Common myeloid progenitor, CD34-positive (primary cell): ENCODE results near the gene LPAR4. TPM values are rescaled to one million over a fixed set of nuclear protein-coding genes. Genes with fewer than 3 reads are reported as not detected.

Source experiments
- CTCF ChIA-PET: fragments of 350-600 bp; sonication (Branson Sonifier 250); formaldehyde crosslinking; loops from one replicate; lab custom pipeline; 2021; ENCODE audit warnings: antibody characterized with exemption; lab: Charles Lee
- POLR2A ChIA-PET: fragments of 350-600 bp; sonication (Branson Sonifier 250); formaldehyde crosslinking; loops from one replicate; lab custom pipeline; 2021; ENCODE audit warnings: antibody characterized with exemption; lab: Charles Lee
- DNase-seq, 3 donors: peaks; one replicate each; pipeline versions ENCODE4 v3.0.0 to v3.0.0-alpha.2; 2013
- H3K27ac ChIP-seq, 2 experiments: 1 replicate in 1 of 2; 2 replicates in 1 of 2; pipeline ENCODE4 v1.7.0; 2013; ENCODE audit warnings: inconsistent platforms in 2 of 2, low read length in 2 of 2, mild to moderate bottlenecking in 2 of 2, low read depth in 1 of 2, moderate library complexity in 1 of 2; ENCODE audit not compliant: severe bottlenecking in 2 of 2, insufficient read depth in 1 of 2, poor library complexity in 1 of 2
- H3K27me3 ChIP-seq, 5 experiments: replicated peaks in 2 of 5; 1 replicate in 3 of 5; 2 replicates in 2 of 5; pipeline versions ENCODE4 v1.6.1 to v1.7.0; 2013; ENCODE audit warnings: low read length in 4 of 5, mild to moderate bottlenecking in 2 of 5, moderate library complexity in 2 of 5, inconsistent platforms in 1 of 5; ENCODE audit not compliant: insufficient read depth in 5 of 5, control insufficient read depth in 4 of 5
- H3K36me3 ChIP-seq, 4 experiments: 1 replicate in 2 of 4; 2 replicates in 2 of 4; pipeline versions ENCODE4 v1.6.1 to v1.7.0; 2013; ENCODE audit warnings: low read length in 3 of 4, control low read depth in 1 of 4, mild to moderate bottlenecking in 1 of 4; ENCODE audit not compliant: control insufficient read depth in 4 of 4, insufficient read depth in 4 of 4
- H3K4me1 ChIP-seq, 4 experiments: 1 replicate in 3 of 4; 2 replicates in 1 of 4; pipeline versions ENCODE4 v1.6.1 to v1.7.1; 2013; ENCODE audit warnings: low read length in 3 of 4, mild to moderate bottlenecking in 3 of 4, control low read depth in 1 of 4, inconsistent platforms in 1 of 4, moderate library complexity in 1 of 4; ENCODE audit not compliant: control insufficient read depth in 4 of 4, insufficient read depth in 4 of 4; ENCODE audit errors: control extremely low read depth in 1 of 4
- H3K4me3 ChIP-seq, 7 experiments: 1 replicate in 4 of 7; 2 replicates in 3 of 7; pipeline versions ENCODE4 v1.5.1 to v1.7.0; 2013; ENCODE audit warnings: mild to moderate bottlenecking in 7 of 7, low read length in 6 of 7, moderate library complexity in 6 of 7, inconsistent platforms in 2 of 7, low read depth in 2 of 7, control low read depth in 1 of 7; ENCODE audit not compliant: insufficient read depth in 4 of 7, control insufficient read depth in 1 of 7; ENCODE audit errors: extremely low read depth in 1 of 7
- H3K9me3 ChIP-seq, 5 experiments: 1 replicate in 4 of 5; 2 replicates in 1 of 5; pipeline versions ENCODE4 v1.6.1 to v1.7.1; 2013; ENCODE audit warnings: low read length in 4 of 5, mild to moderate bottlenecking in 2 of 5, inconsistent platforms in 1 of 5, low read depth in 1 of 5, moderate library complexity in 1 of 5; ENCODE audit not compliant: control insufficient read depth in 4 of 5, insufficient read depth in 2 of 5; ENCODE audit errors: control extremely low read depth in 1 of 5
- WGBS: methylation state at CpG from one replicate; pipeline ENCODE4 v1.1.5; 2013; ENCODE audit not compliant: insufficient coverage; 5-methylcytosine and 5-hydroxymethylcytosine counted together
- polyA plus RNA-seq: library from polyadenylated mRNA; unstranded; fragments of 120-200 nt; gene quantifications from one replicate; pipeline ENCODE4 v1.2.1, GENCODE V29; 2013

Gene LPAR4, protein sequence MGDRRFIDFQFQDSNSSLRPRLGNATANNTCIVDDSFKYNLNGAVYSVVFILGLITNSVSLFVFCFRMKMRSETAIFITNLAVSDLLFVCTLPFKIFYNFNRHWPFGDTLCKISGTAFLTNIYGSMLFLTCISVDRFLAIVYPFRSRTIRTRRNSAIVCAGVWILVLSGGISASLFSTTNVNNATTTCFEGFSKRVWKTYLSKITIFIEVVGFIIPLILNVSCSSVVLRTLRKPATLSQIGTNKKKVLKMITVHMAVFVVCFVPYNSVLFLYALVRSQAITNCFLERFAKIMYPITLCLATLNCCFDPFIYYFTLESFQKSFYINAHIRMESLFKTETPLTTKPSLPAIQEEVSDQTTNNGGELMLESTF
- polyA plus RNA-seq, result 0.58 TPM

DNA sequence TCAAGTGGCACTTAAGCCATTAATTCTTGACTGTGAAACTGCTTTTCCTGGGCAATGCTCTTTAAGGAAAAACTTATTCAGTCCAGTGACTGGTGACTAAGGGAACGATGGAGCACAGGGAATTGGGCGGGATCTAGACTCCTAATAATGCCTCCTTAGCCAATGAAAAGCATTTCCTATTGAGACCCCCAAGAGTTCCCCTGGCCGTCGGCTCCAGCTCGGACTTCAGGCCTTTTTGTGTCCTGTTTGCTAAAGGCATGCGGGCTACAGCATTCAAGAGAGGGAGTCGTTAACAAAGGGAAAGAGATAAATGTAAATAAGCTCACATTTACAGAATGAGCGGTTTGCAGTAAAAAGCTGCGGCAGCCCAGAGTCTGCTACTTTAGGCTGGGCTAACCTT lies at the start of gene LPAR4:
Gene LPAR4, plus strand, starts transcription at position 232 of the 400 bp plus-strand sequence. CDS start 7,150 bp downstream, outside the sequence.
- 59% methylated on average over 5 of the region's 9 CpGs for WGBS
- DNase-seq, result no peak
- no peaks in the 10 kb centered on the region for H3K9me3 ChIP-seq
- H3K27ac ChIP-seq, result no peak within 1 kb of the TSS
- no peaks in the 10 kb centered on the region for H3K36me3 ChIP-seq
- H3K4me3 ChIP-seq, result no peak within 1 kb of the TSS
- H3K4me1 ChIP-seq, result no peaks in the 10 kb centered on the region
- CTCF ChIA-PET, result interaction anchor here (0.6 kb wide), 1 partner anchor 127 kb away, joined by 3 read pairs; no protein-coding TSS in a partner anchor
- POLR2A ChIA-PET, result no interaction called here
- H3K27me3 ChIP-seq, result peaks cover 0 to 11% (median 0%) of the 10 kb centered on the region in 5 experiments

DNA sequence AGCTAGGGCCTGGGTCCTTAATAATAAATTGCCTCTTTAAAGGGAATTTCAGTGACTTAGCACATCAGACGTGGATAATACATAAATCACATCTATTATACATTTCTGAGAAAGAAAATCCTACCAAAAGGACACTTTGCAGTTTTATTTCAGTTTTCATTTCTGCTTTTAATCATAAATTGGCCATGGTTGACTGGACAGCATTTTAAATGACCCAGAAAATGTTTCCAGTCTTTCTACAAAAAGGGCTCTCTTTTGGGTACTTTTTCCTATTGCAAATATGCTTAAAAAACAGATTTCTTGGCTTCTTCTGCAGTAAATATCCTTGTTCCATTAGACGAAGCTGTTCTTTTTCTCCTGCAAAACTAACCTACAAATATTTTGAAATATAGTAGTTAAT lies 41.4 kb upstream of the LPAR4 start:
- no peak overlapping the region for H3K4me3 ChIP-seq
- no peak for DNase-seq
- H3K4me1 ChIP-seq, result no peaks in the 10 kb centered on the region
- no peaks in the 10 kb centered on the region for H3K9me3 ChIP-seq
- CTCF ChIA-PET, result no interaction called here
- H3K27me3 ChIP-seq, result no peaks in the 10 kb centered on the region
- POLR2A ChIA-PET, result no interaction called here
- H3K27ac ChIP-seq, result no peak overlapping the region
- no peaks in the 10 kb centered on the region for H3K36me3 ChIP-seq
- 25% methylated on average over 1 of the region's 2 CpGs for WGBS

DNA sequence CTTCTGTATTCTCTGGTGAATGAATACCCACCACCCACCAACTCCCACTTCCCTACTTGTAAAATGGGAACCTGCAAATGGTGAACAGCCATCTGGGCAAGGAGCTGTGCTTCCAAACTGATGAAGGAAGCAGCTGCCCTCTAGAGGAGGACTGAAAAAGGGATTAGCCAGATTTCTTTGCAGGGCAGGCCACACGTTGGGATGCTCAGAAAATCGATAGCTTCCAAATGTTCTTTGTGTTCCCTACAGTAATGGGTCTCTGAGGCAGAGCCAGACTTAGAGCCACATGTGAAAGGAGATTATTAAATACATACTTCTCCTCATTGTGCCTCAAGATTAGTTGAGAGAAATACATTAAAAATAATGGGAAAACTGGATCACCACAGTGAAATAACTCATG lies 39.3 kb upstream of the LPAR4 start:
- Histone ChIP-seq H3K9me3 (no peaks in the 10 kb centered on the region), H3K36me3 (no peaks in the 10 kb centered on the region), H3K4me1 (peaks cover 0 to 3% (median 0%) of the 10 kb centered on the region in 4 experiments), H3K27ac (no peak overlapping the region), H3K4me3 (no peak overlapping the region), H3K27me3 (no peaks in the 10 kb centered on the region)
- CTCF ChIA-PET, result interaction anchor here (0.6 kb wide), 1 partner anchor 398 kb away, joined by 3 read pairs; no protein-coding TSS in a partner anchor
- 0% methylated on average over 1 of the region's 2 CpGs for WGBS
- DNase-seq, result peak; percentile 14 to 35 (median 29)
- POLR2A ChIA-PET, result no interaction called here

DNA sequence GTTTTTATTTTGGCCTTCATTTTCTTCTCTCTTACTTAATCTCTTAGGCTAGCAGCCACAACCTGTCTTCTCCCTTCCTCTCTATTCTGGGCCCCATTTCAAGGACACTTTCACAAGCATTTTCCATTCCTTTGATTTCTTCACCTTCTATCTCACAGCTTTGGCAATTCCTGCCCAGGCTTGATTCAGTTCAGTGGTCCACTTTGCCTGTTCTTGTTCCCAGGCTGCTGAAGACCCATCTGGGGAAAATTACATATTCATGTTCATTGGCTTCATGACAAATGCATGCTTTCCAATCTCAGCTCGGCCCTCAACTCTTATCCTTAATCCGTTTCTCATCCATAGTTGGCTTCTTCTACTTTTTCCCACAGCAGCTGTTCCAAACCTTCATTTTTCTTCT lies 38.7 kb upstream of the LPAR4 start:
- Histone ChIP-seq H3K27me3 (no peaks in the 10 kb centered on the region), H3K9me3 (no peaks in the 10 kb centered on the region), H3K27ac (no peak overlapping the region), H3K36me3 (no peaks in the 10 kb centered on the region), H3K4me1 (peaks cover 0 to 3% (median 0%) of the 10 kb centered on the region in 4 experiments), H3K4me3 (no peak overlapping the region)
- POLR2A ChIA-PET, result no interaction called here
- no peak for DNase-seq
- CTCF ChIA-PET, result no interaction called here
- WGBS, result 77% methylated on average over 2 of the region's 2 CpGs

DNA sequence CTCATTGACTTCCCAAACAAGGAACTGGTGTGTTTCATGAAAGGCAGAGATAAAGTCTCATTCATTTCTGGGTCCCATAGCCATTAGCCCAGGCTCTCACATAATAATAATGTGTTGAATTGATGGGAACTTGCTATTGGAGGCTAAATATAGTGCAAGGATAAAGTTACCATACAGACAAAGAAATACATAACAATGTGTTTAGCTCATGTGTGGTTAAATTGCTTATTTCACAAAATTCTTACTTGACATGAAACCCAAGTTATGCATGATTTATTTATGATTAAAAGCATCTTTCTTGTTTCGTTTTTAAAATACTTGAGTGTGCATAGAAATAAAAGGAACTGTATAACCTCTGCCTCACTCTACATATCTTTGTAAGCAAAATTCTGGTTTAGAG lies 37.3 kb upstream of the LPAR4 start:
- DNase-seq, result peak in 1 of 3 donors; percentile 2
- Histone ChIP-seq H3K27me3 (no peaks in the 10 kb centered on the region), H3K27ac (no peak overlapping the region), H3K4me1 (peaks cover 0 to 3% (median 0%) of the 10 kb centered on the region in 4 experiments), H3K4me3 (no peak overlapping the region), H3K9me3 (no peaks in the 10 kb centered on the region), H3K36me3 (no peaks in the 10 kb centered on the region)
- WGBS, result no CpG with 5 or more reads among the region's 1 CpG
- ChIA-PET POLR2A (no interaction called here), CTCF (no interaction called here)

DNA sequence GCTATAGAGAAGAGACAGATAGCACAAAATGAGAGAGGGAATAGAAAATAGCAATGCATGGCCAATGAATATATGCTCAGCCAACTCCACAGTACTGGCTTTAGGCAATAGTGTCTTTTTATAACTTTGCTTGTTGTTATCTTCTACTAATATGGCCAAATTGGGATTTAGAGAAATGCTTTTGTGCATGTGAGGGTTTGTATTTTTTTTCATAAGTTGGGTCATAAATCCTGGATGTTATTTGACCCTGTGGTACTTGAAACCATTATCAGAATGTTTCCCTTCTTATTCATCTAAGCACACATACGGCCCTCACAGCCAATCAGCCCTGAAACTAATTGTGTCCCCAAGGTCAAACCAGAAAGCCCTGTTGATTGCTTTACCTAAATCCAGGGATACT lies 35.2 kb upstream of the LPAR4 start:
- Histone ChIP-seq H3K36me3 (no peaks in the 10 kb centered on the region), H3K9me3 (no peaks in the 10 kb centered on the region), H3K4me3 (no peak overlapping the region), H3K27ac (no peak overlapping the region), H3K4me1 (peaks cover 0 to 3% (median 0%) of the 10 kb centered on the region in 4 experiments), H3K27me3 (no peaks in the 10 kb centered on the region)
- ChIA-PET CTCF (no interaction called here), POLR2A (no interaction called here)
- WGBS, result no CpG with 5 or more reads among the region's 1 CpG
- no peak for DNase-seq

DNA sequence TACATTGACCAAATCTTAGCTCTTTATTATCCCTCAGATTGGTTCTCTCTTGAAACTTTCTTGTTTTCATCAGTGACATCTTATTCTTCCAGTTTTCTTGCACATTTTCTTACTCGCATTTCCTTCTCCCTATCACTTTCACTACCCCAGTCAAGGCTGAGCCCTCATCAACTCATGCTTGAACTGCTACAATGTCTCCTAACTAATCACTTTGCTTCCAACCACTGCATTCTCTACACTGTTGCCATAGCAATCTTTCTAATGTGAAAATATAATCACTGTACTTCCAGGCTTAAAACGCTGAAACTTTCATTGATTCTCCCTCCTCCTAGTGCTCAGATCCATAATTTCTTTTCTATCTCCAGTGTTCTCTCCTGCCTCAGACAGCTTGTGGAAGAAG lies 22.2 kb upstream of the LPAR4 start:
- Histone ChIP-seq H3K27me3 (no peaks in the 10 kb centered on the region), H3K27ac (no peak overlapping the region), H3K4me1 (no peaks in the 10 kb centered on the region), H3K9me3 (no peaks in the 10 kb centered on the region), H3K4me3 (no peak overlapping the region), H3K36me3 (no peaks in the 10 kb centered on the region)
- no peak for DNase-seq
- POLR2A ChIA-PET, result no interaction called here
- 82% methylated on average over 2 of the region's 2 CpGs for WGBS
- CTCF ChIA-PET, result no interaction called here
